ENCODE measurements around the gene SNX10. TPM values are rescaled to one million over a fixed set of nuclear protein-coding genes. Genes with fewer than 3 reads are reported as not detected.
A peak's percentile ranks its signal among the peaks of the same experiment; 100 is the strongest.

Gene SNX10
- polyA plus RNA-seq, 4 donors: 1.3 to 12.4 (median 4.9) TPM

DNA sequence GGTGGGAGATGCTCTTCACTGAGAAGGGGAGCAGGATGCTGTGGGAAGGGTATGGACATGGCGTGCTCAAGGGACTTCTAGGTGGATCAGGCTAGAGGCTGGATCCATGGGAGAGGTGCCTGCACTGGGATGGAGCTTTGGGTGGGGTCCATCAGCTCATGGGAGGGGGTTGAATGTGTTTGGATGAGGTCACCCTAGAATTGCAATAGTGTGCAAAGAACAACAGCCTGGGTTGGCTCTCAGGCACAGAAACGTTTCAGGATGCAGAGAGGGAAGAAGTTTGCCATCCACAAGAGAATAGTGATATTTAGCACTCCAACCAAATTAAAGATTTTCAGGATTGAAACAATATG, 66.1 kb downstream of the SNX10 start:
- Histone ChIP-seq H3K27me3 (ENCODE audit: control insufficient read depth in 3 of 3, insufficient read depth in 3 of 3, low read length in 3 of 3) (no peaks in the 10 kb centered on the region), H3K4me1 (ENCODE audit: control insufficient read depth in 3 of 3, insufficient read depth in 2 of 3, low read depth in 1 of 3, low read length in 2 of 3) (peaks cover 0 to 10% (median 0%) of the 10 kb centered on the region in 3 donors), H3K36me3 (ENCODE audit: control insufficient read depth in 3 of 3, insufficient read depth in 2 of 3, low read depth in 1 of 3, low read length in 3 of 3) (no peaks in the 10 kb centered on the region), H3K9me3 (ENCODE audit: control insufficient read depth in 2 of 2, insufficient read depth in 1 of 2, low read depth in 1 of 2, low read length in 1 of 2) (no peaks in the 10 kb centered on the region), H3K4me3 (ENCODE audit: low read depth in 1 of 3, low read length in 3 of 3) (no peak overlapping the region), H3K27ac (ENCODE audit: low read depth in 1 of 3, low read length in 2 of 3) (no peak overlapping the region)
- no peak for DNase-seq
- 85 to 89% (median 87%) methylated on average over 2 of the region's 2 CpGs for WGBS, 3 donors
- FAIRE-seq: no peak

DNA sequence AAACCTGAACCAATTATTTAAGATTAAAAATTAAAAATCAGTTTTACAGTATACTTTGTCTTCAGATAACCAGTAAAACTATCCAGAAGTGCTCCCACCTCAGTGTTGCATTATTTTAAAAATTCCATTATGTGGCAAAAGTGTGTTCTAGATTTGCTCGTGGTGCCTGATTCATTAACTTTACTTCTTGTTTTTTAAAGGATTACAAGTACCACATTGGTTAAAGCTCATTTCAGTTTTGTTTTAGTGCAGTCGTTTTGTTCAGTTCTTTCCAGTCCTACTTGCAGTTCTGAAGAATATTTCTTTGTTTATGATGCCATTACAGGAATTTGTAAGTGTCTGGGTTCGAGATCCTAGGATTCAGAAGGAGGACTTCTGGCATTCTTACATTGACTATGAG, 69.0 kb downstream of the SNX10 start:
- 68 to 83% (median 74%) methylated on average over 3 of the region's 3 CpGs for WGBS, 3 donors
- Histone ChIP-seq H3K36me3 (ENCODE audit: control insufficient read depth in 3 of 3, insufficient read depth in 2 of 3, low read depth in 1 of 3, low read length in 3 of 3) (no peaks in the 10 kb centered on the region), H3K27me3 (ENCODE audit: control insufficient read depth in 3 of 3, insufficient read depth in 3 of 3, low read length in 3 of 3) (no peaks in the 10 kb centered on the region), H3K27ac (ENCODE audit: low read depth in 1 of 3, low read length in 2 of 3) (no peak overlapping the region), H3K9me3 (ENCODE audit: control insufficient read depth in 2 of 2, insufficient read depth in 1 of 2, low read depth in 1 of 2, low read length in 1 of 2) (no peaks in the 10 kb centered on the region), H3K4me3 (ENCODE audit: low read depth in 1 of 3, low read length in 3 of 3) (no peak overlapping the region), H3K4me1 (ENCODE audit: control insufficient read depth in 3 of 3, insufficient read depth in 2 of 3, low read depth in 1 of 3, low read length in 2 of 3) (peaks cover 0 to 16% (median 0%) of the 10 kb centered on the region in 3 donors)
- no peak for DNase-seq
- FAIRE-seq: no peak

DNA sequence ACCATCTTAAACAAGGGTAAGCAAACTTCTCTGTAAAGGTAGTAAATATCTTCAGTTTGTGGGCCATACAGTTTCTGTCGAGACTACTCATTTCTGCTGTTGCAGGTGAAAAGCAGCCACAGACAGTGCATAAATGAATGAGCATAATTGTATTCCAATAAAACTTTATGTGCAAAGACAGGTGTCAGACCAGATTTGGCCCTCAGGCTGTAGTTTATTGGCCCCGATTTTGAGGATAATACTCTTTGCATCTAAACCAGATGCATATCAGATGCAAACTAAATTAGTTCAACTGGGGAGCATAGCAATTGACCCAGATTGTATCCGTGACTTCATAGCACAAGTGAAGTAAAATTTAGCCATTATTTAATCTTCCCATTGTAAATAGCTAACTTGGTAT, 70.0 kb downstream of the SNX10 start:
- no peak overlapping the region for H3K27ac ChIP-seq (ENCODE audit: low read depth in 1 of 3, low read length in 2 of 3)
- no peaks in the 10 kb centered on the region for H3K27me3 ChIP-seq (ENCODE audit: control insufficient read depth in 3 of 3, insufficient read depth in 3 of 3, low read length in 3 of 3)
- WGBS, 3 donors: 86 to 89% (median 88%) methylated on average over 3 of the region's 3 CpGs
- DNase-seq (no peak), FAIRE-seq (no peak)
- H3K4me3 ChIP-seq (ENCODE audit: low read depth in 1 of 3, low read length in 3 of 3): no peak overlapping the region
- H3K36me3 ChIP-seq (ENCODE audit: control insufficient read depth in 3 of 3, insufficient read depth in 2 of 3, low read depth in 1 of 3, low read length in 3 of 3): no peaks in the 10 kb centered on the region
- no peaks in the 10 kb centered on the region for H3K9me3 ChIP-seq (ENCODE audit: control insufficient read depth in 2 of 2, insufficient read depth in 1 of 2, low read depth in 1 of 2, low read length in 1 of 2)
- peaks cover 0 to 13% (median 0%) of the 10 kb centered on the region in 3 donors for H3K4me1 ChIP-seq (ENCODE audit: control insufficient read depth in 3 of 3, insufficient read depth in 2 of 3, low read depth in 1 of 3, low read length in 2 of 3)

DNA sequence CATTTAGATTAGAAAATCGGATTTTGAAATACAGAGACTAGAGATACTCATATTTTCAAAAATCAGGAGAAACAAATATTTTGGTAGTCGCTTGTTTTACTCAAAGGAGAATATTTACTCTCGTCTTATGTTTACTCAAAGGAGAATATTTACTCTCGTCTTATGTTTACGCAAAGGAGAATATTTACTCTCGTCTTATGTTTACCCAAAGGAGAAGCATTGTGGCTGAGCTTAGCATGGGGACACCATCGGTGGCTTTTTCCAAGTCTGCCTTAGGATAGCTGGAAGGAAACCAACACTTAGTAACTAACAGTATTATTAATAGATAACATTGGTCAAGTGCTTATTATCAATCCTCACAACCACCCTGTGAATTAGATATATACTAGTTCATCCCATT, 71.8 kb downstream of the SNX10 start:
- Histone ChIP-seq H3K36me3 (ENCODE audit: control insufficient read depth in 3 of 3, insufficient read depth in 2 of 3, low read depth in 1 of 3, low read length in 3 of 3) (peaks cover 0 to 2% (median 0%) of the 10 kb centered on the region in 3 donors), H3K4me1 (ENCODE audit: control insufficient read depth in 3 of 3, insufficient read depth in 2 of 3, low read depth in 1 of 3, low read length in 2 of 3) (peaks cover 0 to 6% (median 0%) of the 10 kb centered on the region in 3 donors), H3K27me3 (ENCODE audit: control insufficient read depth in 3 of 3, insufficient read depth in 3 of 3, low read length in 3 of 3) (no peaks in the 10 kb centered on the region), H3K9me3 (ENCODE audit: control insufficient read depth in 2 of 2, insufficient read depth in 1 of 2, low read depth in 1 of 2, low read length in 1 of 2) (no peaks in the 10 kb centered on the region), H3K4me3 (ENCODE audit: low read depth in 1 of 3, low read length in 3 of 3) (no peak overlapping the region), H3K27ac (ENCODE audit: low read depth in 1 of 3, low read length in 2 of 3) (no peak overlapping the region)
- WGBS, 3 donors: 80 to 83% (median 80%) methylated on average over 7 of the region's 7 CpGs
- DNase-seq (no peak), FAIRE-seq (no peak)

DNA sequence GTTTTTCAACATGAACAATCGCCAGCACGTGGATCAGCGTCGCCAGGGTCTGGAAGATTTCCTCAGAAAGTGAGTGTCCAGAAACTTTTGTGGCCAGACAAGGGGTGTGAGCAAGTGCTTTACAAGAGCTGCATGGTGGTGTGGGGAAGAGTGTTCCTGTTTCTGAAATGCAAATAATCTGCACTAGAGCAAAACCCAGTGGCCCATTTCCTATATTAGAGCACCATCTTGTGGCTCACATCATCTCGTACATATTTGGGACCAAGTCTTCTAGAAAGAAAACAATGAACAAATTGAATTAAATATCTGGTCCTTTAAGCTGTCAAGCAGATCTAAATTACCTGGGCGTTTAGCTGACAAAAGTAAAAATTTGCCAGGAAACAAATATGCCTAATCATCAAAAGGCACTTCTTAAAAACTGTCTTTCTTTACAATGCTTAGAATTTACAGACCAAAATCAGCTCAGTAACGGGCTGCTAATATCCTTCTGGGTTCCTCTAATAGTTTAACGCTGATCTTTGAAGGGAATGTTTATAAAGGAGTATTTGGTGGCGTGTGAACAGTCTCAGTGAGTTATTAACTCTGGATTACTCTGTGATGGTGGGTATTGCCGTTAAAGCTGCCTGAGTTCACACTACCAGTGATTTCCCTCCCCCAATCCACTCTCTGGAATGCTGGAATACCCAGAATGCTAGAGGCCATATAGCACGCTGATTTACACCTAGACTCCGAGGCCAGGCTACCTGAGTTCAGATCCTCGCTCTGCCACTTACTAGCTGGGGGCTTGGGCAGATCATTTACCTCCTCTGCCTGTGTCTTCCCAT, 73.6 kb downstream of the SNX10 start:
- H3K27me3 ChIP-seq (ENCODE audit: control insufficient read depth in 3 of 3, insufficient read depth in 3 of 3, low read length in 3 of 3): no peaks in the 10 kb centered on the region
- FAIRE-seq (peak; percentile 15), DNase-seq (peak; percentile 73 to 87)
- no peaks in the 10 kb centered on the region for H3K9me3 ChIP-seq (ENCODE audit: control insufficient read depth in 2 of 2, insufficient read depth in 1 of 2, low read depth in 1 of 2, low read length in 1 of 2)
- peaks cover 0 to 6% (median 0%) of the 10 kb centered on the region in 3 donors for H3K4me1 ChIP-seq (ENCODE audit: control insufficient read depth in 3 of 3, insufficient read depth in 2 of 3, low read depth in 1 of 3, low read length in 2 of 3)
- whole genome bisulfite sequencing, 3 donors: 37 to 48% (median 47%) methylated on average over 13 of the region's 13 CpGs
- no peak overlapping the region for H3K4me3 ChIP-seq (ENCODE audit: low read depth in 1 of 3, low read length in 3 of 3)
- H3K27ac ChIP-seq (ENCODE audit: low read depth in 1 of 3, low read length in 2 of 3): no peak overlapping the region
- peaks cover 0 to 2% (median 0%) of the 10 kb centered on the region in 3 donors for H3K36me3 ChIP-seq (ENCODE audit: control insufficient read depth in 3 of 3, insufficient read depth in 2 of 3, low read depth in 1 of 3, low read length in 3 of 3)

DNA sequence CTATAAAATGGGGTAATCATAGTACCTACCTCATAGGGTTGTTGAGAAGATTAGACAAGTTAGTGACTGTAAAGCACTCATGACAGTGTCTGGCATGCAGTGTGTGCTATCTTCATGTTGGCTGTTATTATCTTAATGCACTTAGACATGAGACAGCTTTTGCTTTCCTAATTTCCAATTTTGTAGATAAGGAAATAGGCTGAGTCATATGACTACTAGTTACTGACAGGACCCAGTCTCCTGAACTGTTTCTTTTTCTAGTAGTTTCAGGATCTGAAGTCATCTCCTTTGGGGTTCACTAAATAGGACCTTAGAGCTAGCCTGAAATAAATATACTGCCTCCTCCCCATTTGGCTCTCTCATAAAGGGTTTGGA, 74.2 kb downstream of the SNX10 start:
- no peak for FAIRE-seq
- H3K4me1 ChIP-seq (ENCODE audit: control insufficient read depth in 3 of 3, insufficient read depth in 2 of 3, low read depth in 1 of 3, low read length in 2 of 3): peaks cover 0 to 6% (median 0%) of the 10 kb centered on the region in 3 donors
- no peaks in the 10 kb centered on the region for H3K27me3 ChIP-seq (ENCODE audit: control insufficient read depth in 3 of 3, insufficient read depth in 3 of 3, low read length in 3 of 3)

DNA sequence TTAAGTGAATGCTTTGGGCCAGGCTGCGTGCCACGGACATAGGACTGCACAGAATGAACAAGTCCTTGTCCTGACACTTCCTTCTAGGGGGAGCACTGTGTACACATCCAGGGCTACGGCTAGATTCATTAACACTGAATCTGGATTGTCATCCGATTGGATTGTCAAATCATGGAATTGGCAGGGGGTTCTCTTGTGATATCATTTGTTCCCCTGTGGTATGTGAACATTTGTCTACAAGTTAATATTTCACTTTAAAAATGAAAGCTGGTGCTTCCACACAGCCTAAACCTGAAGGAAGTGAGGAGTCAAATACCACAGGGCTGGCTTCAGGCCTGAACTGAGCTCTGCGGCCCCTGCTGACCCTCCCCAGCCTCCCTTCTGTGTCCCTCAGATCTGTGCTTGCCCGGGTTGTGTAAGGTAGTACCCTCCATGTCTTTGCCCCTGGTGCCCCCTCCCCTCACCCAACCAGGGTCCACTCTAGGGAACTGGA, 75.6 kb downstream of the SNX10 start:
- Histone ChIP-seq H3K4me1 (ENCODE audit: control insufficient read depth in 3 of 3, insufficient read depth in 2 of 3, low read depth in 1 of 3, low read length in 2 of 3) (peaks cover 0 to 6% (median 0%) of the 10 kb centered on the region in 3 donors), H3K27ac (ENCODE audit: low read depth in 1 of 3, low read length in 2 of 3) (no peak overlapping the region), H3K4me3 (ENCODE audit: low read depth in 1 of 3, low read length in 3 of 3) (no peak overlapping the region), H3K36me3 (ENCODE audit: control insufficient read depth in 3 of 3, insufficient read depth in 2 of 3, low read depth in 1 of 3, low read length in 3 of 3) (peaks cover 0 to 2% (median 0%) of the 10 kb centered on the region in 3 donors), H3K27me3 (ENCODE audit: control insufficient read depth in 3 of 3, insufficient read depth in 3 of 3, low read length in 3 of 3) (no peaks in the 10 kb centered on the region), H3K9me3 (ENCODE audit: control insufficient read depth in 2 of 2, insufficient read depth in 1 of 2, low read depth in 1 of 2, low read length in 1 of 2) (no peaks in the 10 kb centered on the region)
- FAIRE-seq: no peak
- no peak for DNase-seq
- WGBS, 3 donors: 88 to 95% (median 91%) methylated on average over 6 of the region's 6 CpGs

More for the DNA sequence above, 74.2 kb downstream of the SNX10 start:
- Histone ChIP-seq H3K4me3 (ENCODE audit: low read depth in 1 of 3, low read length in 3 of 3) (no peak overlapping the region), H3K27ac (ENCODE audit: low read depth in 1 of 3, low read length in 2 of 3) (no peak overlapping the region), H3K9me3 (ENCODE audit: control insufficient read depth in 2 of 2, insufficient read depth in 1 of 2, low read depth in 1 of 2, low read length in 1 of 2) (no peaks in the 10 kb centered on the region), H3K36me3 (ENCODE audit: control insufficient read depth in 3 of 3, insufficient read depth in 2 of 3, low read depth in 1 of 3, low read length in 3 of 3) (peaks cover 0 to 2% (median 0%) of the 10 kb centered on the region in 3 donors)
- DNase-seq: no peak

DNA sequence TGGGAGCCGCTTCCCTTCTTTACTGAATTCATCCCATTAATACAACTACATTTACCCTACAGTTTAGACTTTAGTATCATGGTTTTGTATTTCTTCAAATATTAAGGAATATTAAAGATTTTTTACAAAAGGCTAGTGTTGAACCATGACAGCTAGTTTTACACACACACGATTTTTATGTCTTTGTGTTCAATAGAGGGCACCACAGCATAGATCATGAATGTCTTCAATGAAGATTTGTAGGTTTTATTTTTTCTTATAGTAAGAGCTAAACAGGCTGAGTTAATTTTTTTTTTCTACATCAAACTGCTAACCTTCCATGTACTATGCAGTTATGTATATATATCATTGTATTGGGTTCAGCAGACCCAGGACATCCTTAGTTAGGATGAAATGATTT, 76.9 kb downstream of the SNX10 start:
- Histone ChIP-seq H3K36me3 (ENCODE audit: control insufficient read depth in 3 of 3, insufficient read depth in 2 of 3, low read depth in 1 of 3, low read length in 3 of 3) (peaks cover 0 to 2% (median 0%) of the 10 kb centered on the region in 3 donors), H3K4me3 (ENCODE audit: low read depth in 1 of 3, low read length in 3 of 3) (no peak overlapping the region), H3K9me3 (ENCODE audit: control insufficient read depth in 2 of 2, insufficient read depth in 1 of 2, low read depth in 1 of 2, low read length in 1 of 2) (no peaks in the 10 kb centered on the region), H3K27me3 (ENCODE audit: control insufficient read depth in 3 of 3, insufficient read depth in 3 of 3, low read length in 3 of 3) (no peaks in the 10 kb centered on the region), H3K4me1 (ENCODE audit: control insufficient read depth in 3 of 3, insufficient read depth in 2 of 3, low read depth in 1 of 3, low read length in 2 of 3) (peaks cover 0 to 6% (median 0%) of the 10 kb centered on the region in 3 donors), H3K27ac (ENCODE audit: low read depth in 1 of 3, low read length in 2 of 3) (no peak overlapping the region)
- 71 to 84% (median 74%) methylated on average over 2 of the region's 2 CpGs for WGBS, 3 donors
- DNase-seq: no peak
- FAIRE-seq: no peak
